ENCODE results near the gene VAMP1. TPM values are rescaled to one million over a fixed set of nuclear protein-coding genes. Genes with fewer than 3 reads are reported as not detected.

Gene VAMP1
- total and polyA plus RNA-seq, 8 donors = 6.3 to 21.6 (median 16.5) TPM

DNA sequence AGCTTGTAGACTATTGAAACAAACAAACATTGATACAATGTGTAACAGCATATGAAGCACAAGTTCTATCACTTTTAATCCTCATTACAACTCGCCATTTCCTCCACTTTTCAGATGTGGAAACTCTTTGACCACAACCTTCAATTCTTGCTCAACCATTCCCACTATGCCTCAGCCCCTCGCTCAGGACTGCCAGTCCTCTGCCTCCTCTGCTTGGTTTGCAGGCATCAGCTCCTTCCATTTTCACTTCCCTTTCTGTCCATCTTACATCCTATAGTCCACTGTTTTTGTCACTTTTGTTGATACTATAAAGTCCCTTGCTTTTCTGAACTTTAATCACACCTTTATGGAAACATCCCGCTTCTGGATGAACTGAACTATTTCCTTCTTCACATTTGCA is 53.9 kb downstream of the VAMP1 start:
- ATAC-seq (peak; percentile 73), DNase-seq (no peak)
- no peak for TF ChIP-seq CTCF (IDR thresholded peaks at IDR 0.05)
- intact Hi-C loops (cut with DNase I) = no loop called here
- no peaks in the 10 kb centered on the region for H3K9me3 ChIP-seq
- peaks cover 5 to 28% of the 10 kb centered on the region in 2 donors for H3K4me1 ChIP-seq
- no peaks in the 10 kb centered on the region for H3K27me3 ChIP-seq
- H3K27ac ChIP-seq = peak overlapping the region in 1 of 2 donors; percentile 13
- H3K36me3 ChIP-seq = peaks cover 0 to 8% of the 10 kb centered on the region in 2 donors
- H3K4me3 ChIP-seq = no peak overlapping the region

Other genes starting within 250 kb of the VAMP1 start
- 1 to 10 TPM; 2.0 to 4.2 TPM for gene PLEKHG6, start 160.0 kb downstream of the VAMP1 start, total RNA-seq
- 1 to 10 TPM; 2.7 to 4.1 (median 3.5) TPM for gene PLEKHG6, start 160.0 kb downstream of the VAMP1 start, polyA plus RNA-seq (ENCODE audit: insufficient read length in 6 of 6)
- 100 to 1,000 TPM; 155 to 211 TPM for gene TNFRSF1A, start 128.6 kb downstream of the VAMP1 start, total RNA-seq
- gene TNFRSF1A, start 128.6 kb downstream of the VAMP1 start, polyA plus RNA-seq (ENCODE audit: insufficient read length in 6 of 6) = 100 to 1,000 TPM; 110 to 139 (median 125) TPM
- 100 to 1,000 TPM; 196 to 212 TPM for gene SCNN1A, start 95.1 kb downstream of the VAMP1 start, total RNA-seq
- gene SCNN1A, start 95.1 kb downstream of the VAMP1 start, polyA plus RNA-seq (ENCODE audit: insufficient read length in 6 of 6) = 1 to 10 TPM; 2.3 to 4.1 (median 3.2) TPM
- gene LTBR, start 86.5 kb downstream of the VAMP1 start, total RNA-seq = 100 to 1,000 TPM; 149 to 153 TPM
- gene LTBR, start 86.5 kb downstream of the VAMP1 start, polyA plus RNA-seq (ENCODE audit: insufficient read length in 6 of 6) = 100 to 1,000 TPM in 1 of 6 donors, 10 to 100 TPM in 5; 66.6 to 105 (median 77.5) TPM
- 1 to 10 TPM; 1.4 to 1.6 TPM for gene CD27, start 25.7 kb downstream of the VAMP1 start, total RNA-seq
- 1 to 10 TPM; 1.2 to 3.2 (median 2.3) TPM for gene CD27, start 25.7 kb downstream of the VAMP1 start, polyA plus RNA-seq (ENCODE audit: insufficient read length in 6 of 6)
- 10 to 100 TPM; 18.2 to 33.8 TPM for gene TAPBPL, start 18.6 kb downstream of the VAMP1 start, total RNA-seq
- 10 to 100 TPM; 18.0 to 26.1 (median 19.0) TPM for gene TAPBPL, start 18.6 kb downstream of the VAMP1 start, polyA plus RNA-seq (ENCODE audit: insufficient read length in 6 of 6)
- gene MRPL51, start 22.6 kb upstream of the VAMP1 start, total RNA-seq = 100 to 1,000 TPM; 135 to 141 TPM
- gene MRPL51, start 22.6 kb upstream of the VAMP1 start, polyA plus RNA-seq (ENCODE audit: insufficient read length in 6 of 6) = 100 to 1,000 TPM; 129 to 170 (median 142) TPM
- 10 to 100 TPM; 23.1 to 29.4 TPM for gene NCAPD2, start 23.4 kb upstream of the VAMP1 start, total RNA-seq
- 10 to 100 TPM; 55.7 to 95.4 (median 58.5) TPM for gene NCAPD2, start 23.4 kb upstream of the VAMP1 start, polyA plus RNA-seq (ENCODE audit: insufficient read length in 6 of 6)
- gene GAPDH, start 63.8 kb upstream of the VAMP1 start, total RNA-seq = 1,000 to 10,000 TPM; 1,126 to 2,070 TPM
- 1,000 to 10,000 TPM; 1,473 to 1,774 (median 1,660) TPM for gene GAPDH, start 63.8 kb upstream of the VAMP1 start, polyA plus RNA-seq (ENCODE audit: insufficient read length in 6 of 6)
- gene IFFO1, start 85.4 kb upstream of the VAMP1 start, total RNA-seq = 10 to 100 TPM; 15.2 to 27.9 TPM
- 10 to 100 TPM; 14.5 to 24.7 (median 18.6) TPM for gene IFFO1, start 85.4 kb upstream of the VAMP1 start, polyA plus RNA-seq (ENCODE audit: insufficient read length in 6 of 6)
- 10 to 100 TPM; 23.4 to 48.1 TPM for gene NOP2, start 97.6 kb upstream of the VAMP1 start, total RNA-seq
- gene NOP2, start 97.6 kb upstream of the VAMP1 start, polyA plus RNA-seq (ENCODE audit: insufficient read length in 6 of 6) = 10 to 100 TPM; 20.6 to 39.2 (median 27.2) TPM
- 100 to 1,000 TPM; 159 to 171 TPM for gene CHD4, start 136.7 kb upstream of the VAMP1 start, total RNA-seq
- gene CHD4, start 136.7 kb upstream of the VAMP1 start, polyA plus RNA-seq (ENCODE audit: insufficient read length in 6 of 6) = 100 to 1,000 TPM; 200 to 252 (median 234) TPM
- gene LPAR5, start 165.3 kb upstream of the VAMP1 start, total RNA-seq = 1 to 10 TPM; 1.5 to 2.0 TPM
- gene LPAR5, start 165.3 kb upstream of the VAMP1 start, polyA plus RNA-seq (ENCODE audit: insufficient read length in 6 of 6) = 1 to 10 TPM; 1.1 to 1.8 (median 1.4) TPM
- gene ACRBP, start 176.8 kb upstream of the VAMP1 start, total RNA-seq = 1 to 10 TPM; 4.9 to 6.3 TPM
- 1 to 10 TPM; 5.4 to 8.2 (median 6.4) TPM for gene ACRBP, start 176.8 kb upstream of the VAMP1 start, polyA plus RNA-seq (ENCODE audit: insufficient read length in 6 of 6)
- 10 to 100 TPM; 23.1 to 38.0 TPM for gene ING4, start 192.4 kb upstream of the VAMP1 start, total RNA-seq
- 100 to 1,000 TPM in 4 of 6 donors, 10 to 100 TPM in 2; 88.3 to 113 (median 101) TPM for gene ING4, start 192.4 kb upstream of the VAMP1 start, polyA plus RNA-seq (ENCODE audit: insufficient read length in 6 of 6)
- gene ZNF384, start 218.7 kb upstream of the VAMP1 start, total RNA-seq = 10 to 100 TPM; 39.3 to 55.0 TPM
- gene ZNF384, start 218.7 kb upstream of the VAMP1 start, polyA plus RNA-seq (ENCODE audit: insufficient read length in 6 of 6) = 10 to 100 TPM; 86.7 to 97.9 (median 90.2) TPM
- under 1 TPM; 0.18 to 0.44 TPM for gene PIANP, start 230.1 kb upstream of the VAMP1 start, total RNA-seq
- gene PIANP, start 230.1 kb upstream of the VAMP1 start, polyA plus RNA-seq (ENCODE audit: insufficient read length in 6 of 6) = 1 to 10 TPM; 5.5 to 8.0 (median 6.1) TPM